Endothelial cell of umbilical vein (primary cell): ENCODE measurements around the gene PLOD1. TPM values are rescaled to one million over a fixed set of nuclear protein-coding genes. Genes with fewer than 3 reads are reported as not detected.

Experiments
- BruUV-seq: library from RNA; stranded (reverse); fragments of 400-500 nt; replicated peaks from 2 replicates; lab custom pipeline; 2021; lab: Mats Ljungman, UMichigan
- CTCF ChIA-PET: fragments of 300-600, 350-600 bp; sonication (Branson Sonifier 250); formaldehyde crosslinking; loops from one replicate; lab custom pipeline; 2021; ENCODE audit warnings: antibody characterized with exemption, inconsistent platforms; lab: Charles Lee
- POLR2A ChIA-PET: fragments of 300-600, 350-600 bp; sonication (Branson Sonifier 250); formaldehyde crosslinking; loops from one replicate; lab custom pipeline; 2021; ENCODE audit warnings: antibody characterized with exemption, inconsistent platforms; lab: Charles Lee
- DNase-seq: peaks from one replicate; pipeline ENCODE4 v3.0.0-alpha.2; 2011; ENCODE audit warnings: low read depth, low spot score
- FAIRE-seq: peaks from 2 replicates; lab custom pipeline; 2011; peaks lifted over from hg19 to GRCh38; lab: Jason Lieb, UNC
- H2AFZ ChIP-seq: 2 replicates; pipeline ENCODE4 v1.6.0; 2012; ENCODE audit warnings: low read depth, low read length, control low read depth, inconsistent platforms
- H3K27ac ChIP-seq: 2 replicates; pipeline ENCODE4 v1.5.1; 2011; ENCODE audit warnings: low read depth, mild to moderate bottlenecking, control low read depth, low read length, moderate library complexity; ENCODE audit not compliant: insufficient read depth
- H3K27me3 ChIP-seq, 2 experiments: 2 replicates each; pipeline versions ENCODE4 v1.6.0 to v1.6.1; 2011; ENCODE audit warnings: low read length in 2 of 2, mixed read lengths in 1 of 2; ENCODE audit not compliant: control insufficient read depth in 2 of 2, insufficient read depth in 2 of 2
- H3K36me3 ChIP-seq, 2 experiments: 2 replicates in 1 of 2; 3 replicates in 1 of 2; pipeline ENCODE4 v1.5.1; 2011; ENCODE audit warnings: low read length in 2 of 2, mild to moderate bottlenecking in 1 of 2, moderate library complexity in 1 of 2; ENCODE audit not compliant: control insufficient read depth in 2 of 2, insufficient read depth in 2 of 2; ENCODE audit errors: extremely low read depth in 1 of 2
- H3K4me1 ChIP-seq: 3 replicates; pipeline ENCODE4 v1.5.1; 2011; ENCODE audit warnings: mild to moderate bottlenecking, low read length; ENCODE audit not compliant: control insufficient read depth, insufficient read depth; ENCODE audit errors: extremely low read depth
- H3K4me2 ChIP-seq: 2 replicates; pipeline ENCODE4 v1.6.1; 2011; ENCODE audit warnings: low read length, control low read depth, mixed read lengths; ENCODE audit not compliant: insufficient read depth
- H3K4me3 ChIP-seq, 3 experiments: fragments of 200-600 bp in 1 of 3; sonication (generic), shearing (Covaris generic) in 1 of 3; replicated peaks in 1 of 3; 2 replicates each; pipeline ENCODE4 v1.5.1; 2011 to 2016; ENCODE audit warnings: control low read depth in 3 of 3, low read length in 3 of 3, mild to moderate bottlenecking in 2 of 3, inconsistent platforms in 1 of 3, low read depth in 1 of 3, moderate library complexity in 1 of 3; ENCODE audit not compliant: insufficient read depth in 1 of 3
- H3K79me2 ChIP-seq: 2 replicates; pipeline ENCODE4 v1.6.0; 2012; ENCODE audit warnings: low read length, inconsistent platforms; ENCODE audit not compliant: control insufficient read depth, insufficient read depth
- H3K9ac ChIP-seq: replicated peaks from 2 replicates; pipeline ENCODE3; 2011; ENCODE audit warnings: low read length, control low read depth; ENCODE audit not compliant: insufficient read depth; ENCODE audit errors: extremely low read depth
- H3K9me1 ChIP-seq: replicated peaks from 3 replicates; pipeline ENCODE4 v1.6.0; 2011; ENCODE audit warnings: mild to moderate bottlenecking, low read length; ENCODE audit not compliant: control insufficient read depth, insufficient read depth; ENCODE audit errors: extremely low read depth
- H3K9me3 ChIP-seq: replicated peaks from 2 replicates; pipeline ENCODE4 v1.5.1; 2012; ENCODE audit warnings: low read length, inconsistent platforms; ENCODE audit not compliant: control insufficient read depth, insufficient read depth
- H4K20me1 ChIP-seq: replicated peaks from 2 replicates; pipeline ENCODE3; 2011; ENCODE audit warnings: mild to moderate bottlenecking, low read length; ENCODE audit not compliant: control insufficient read depth, insufficient read depth; ENCODE audit errors: extremely low read depth
- CTCF ChIP-seq, 2 donors: IDR thresholded peaks; 1 replicate in 1 of 2; 2 replicates in 1 of 2; pipeline ENCODE4 v1.5.1; 2011; ENCODE audit warnings: low read length in 2 of 2, mild to moderate bottlenecking in 2 of 2, moderate library complexity in 2 of 2, control low read depth in 1 of 2, inconsistent platforms in 1 of 2, low read depth in 1 of 2; ENCODE audit not compliant: insufficient read depth in 1 of 2; ENCODE audit errors: extremely low read depth in 1 of 2
- EZH2 ChIP-seq: IDR thresholded peaks from 2 replicates; pipeline ENCODE4 v1.6.1; 2012; ENCODE audit warnings: borderline replicate concordance, low read depth, mild to moderate bottlenecking, moderate library complexity, low read length, inconsistent platforms; ENCODE audit not compliant: severe bottlenecking
- FOS ChIP-seq: IDR thresholded peaks from 2 replicates; pipeline ENCODE4 v1.6.1; 2011; ENCODE audit warnings: mild to moderate bottlenecking, low read length, moderate library complexity, borderline replicate concordance; ENCODE audit not compliant: insufficient read depth
- GATA2 ChIP-seq: IDR thresholded peaks from 2 replicates; pipeline ENCODE4 v1.7.0; 2011; ENCODE audit warnings: low read depth, mild to moderate bottlenecking, moderate library complexity, mixed read lengths, low read length; ENCODE audit not compliant: insufficient read length, insufficient read depth
- JUN ChIP-seq: IDR thresholded peaks from 2 replicates; pipeline ENCODE4 v1.6.1; 2011; ENCODE audit warnings: borderline replicate concordance, low read depth; ENCODE audit not compliant: insufficient read length, insufficient read depth
- MYC ChIP-seq: IDR thresholded peaks from one replicate; pipeline ENCODE4 v1.6.1; 2011; ENCODE audit warnings: mild to moderate bottlenecking, low read depth, low read length
- POLR2A ChIP-seq: IDR thresholded peaks from 2 replicates; pipeline ENCODE4 v1.6.1; 2012; ENCODE audit warnings: low read depth, mild to moderate bottlenecking, control low read depth, low read length
- POLR2AphosphoS5 ChIP-seq: IDR thresholded peaks from 2 replicates; pipeline ENCODE4 v1.6.1; 2012; ENCODE audit warnings: low read depth, mild to moderate bottlenecking, control low read depth, low read length, moderate library complexity; ENCODE audit not compliant: insufficient read depth
- dilution Hi-C: fragments of 300-500 bp; cut with MboI; formaldehyde crosslinking; loops from one replicate; pipeline ENCODE4 v1.15.0; 2019; ENCODE audit warnings: low sequenced_read_pairs; ENCODE audit not compliant: extremely low pct_ligation_motif_present
- intact Hi-C: fragments of 100-400 bp; cut with micrococcal nuclease; formaldehyde crosslinking; loops from one replicate; pipeline ENCODE4 v1.10.0; 2022
- polyA plus RNA-seq, 4 experiments: library from polyadenylated mRNA; depleted of rRNA in 3 of 4; stranded (reverse) in 3 of 4; unstranded in 1 of 4; fragments of >200 nt; gene quantifications; 2 replicates each; pipeline versions ENCODE4 v1.2.1 to v1.2.3, GENCODE V29; 2011 to 2012; ENCODE audit warnings: missing spikeins in 1 of 4
- total RNA-seq: library from RNA; stranded (reverse); gene quantifications from 2 replicates; pipeline ENCODE4 v1.2.3, GENCODE V29; 2021
- TF ChIP-seq, protein P1 (sequence below): IDR thresholded peaks from 2 replicates; pipeline ENCODE4 v1.6.1; 2011; ENCODE audit not compliant: insufficient read depth, insufficient read length

PLOD1 gene
- total and polyA plus RNA-seq, 2 donors (not counting 3 experiments of a cell fraction or from before 2014, with no cell fraction given), result 260 to 412 TPM

- intact Hi-C loops, result no loop called here
These were observed 55.2 kb downstream of the PLOD1 start for GRCh38 chr1:11989669-11990068.

More at GRCh38 chr1:11989669-11990068, 55.2 kb downstream of the PLOD1 start:
- Histone ChIP-seq H2AFZ (no peak overlapping the region), H3K9me1 (no peaks in the 10 kb centered on the region), H3K4me2 (no peak overlapping the region), H3K79me2 (peaks cover 32% of the 10 kb centered on the region), H3K27ac (no peak overlapping the region), H3K36me3 (peaks cover 15 to 26% of the 10 kb centered on the region in 2 experiments), H4K20me1 (no peaks in the 10 kb centered on the region), H3K9ac (no peak overlapping the region), H3K27me3 (no peaks in the 10 kb centered on the region), H3K9me3 (no peaks in the 10 kb centered on the region), H3K4me3 (no peak overlapping the region), H3K4me1 (peaks cover 15% of the 10 kb centered on the region)
- dilution Hi-C loops, result no loop called here
- no peak for DNase-seq
- no TSS peak for BruUV-seq
- FAIRE-seq, result no peak
- no peak for TF ChIP-seq FOS
- TF ChIP-seq POLR2AphosphoS5, result no peak
- no peak for TF ChIP-seq GATA2
- no peak for TF ChIP-seq MYC
- TF ChIP-seq JUN, result no peak
- TF ChIP-seq CTCF (IDR thresholded peaks at IDR 0.05; ENCODE audit: extremely low read depth in 1 of 2, insufficient read depth in 1 of 2, low read depth in 1 of 2, low read length in 2 of 2), result no peak
- no peak for TF ChIP-seq EZH2
- no peak for TF ChIP-seq POLR2A
- TF ChIP-seq, protein P1, sequence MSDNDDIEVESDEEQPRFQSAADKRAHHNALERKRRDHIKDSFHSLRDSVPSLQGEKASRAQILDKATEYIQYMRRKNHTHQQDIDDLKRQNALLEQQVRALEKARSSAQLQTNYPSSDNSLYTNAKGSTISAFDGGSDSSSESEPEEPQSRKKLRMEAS, result no peak
- POLR2A ChIA-PET, result no interaction called here
- CTCF ChIA-PET, result no interaction called here
